ENCODE results near the gene MTX1.
"Not testable (repeated sequence)": the region's sequence is repeated elsewhere in the genome, so short reads cannot be mapped to it uniquely, and the experiment has no call there.

Gene MTX1

GRCh38 chr1:155188268-155188667 lies 20.2 kb upstream of the MTX1 start:
- no peak for DNase-seq (ENCODE audit: low read depth in 2 of 2)

- not testable (repeated sequence) for DNase-seq (ENCODE audit: low read depth in 2 of 2)
Observed at GRCh38 chr1:155189926-155190325, 18.6 kb upstream of the MTX1 start.

GRCh38 chr1:155191904-155192303 lies 16.6 kb upstream of the MTX1 start:
- no peak for DNase-seq (ENCODE audit: low read depth in 2 of 2)

- DNase-seq (ENCODE audit: low read depth in 2 of 2), result no peak
Observed at GRCh38 chr1:155192346-155193274, 15.9 kb upstream of the MTX1 start.

- peak; percentile 57 to 92 for DNase-seq (ENCODE audit: low read depth in 2 of 2)
Observed at GRCh38 chr1:155193275-155193990, 15.1 kb upstream of the MTX1 start.

GRCh38 chr1:155193991-155194240 lies 14.6 kb upstream of the MTX1 start:
- DNase-seq (ENCODE audit: low read depth in 2 of 2), result not testable (repeated sequence)

- DNase-seq (ENCODE audit: low read depth in 2 of 2), result no peak
Observed at GRCh38 chr1:155195201-155196102, 13.0 kb upstream of the MTX1 start.

- DNase-seq (ENCODE audit: low read depth in 2 of 2), result no peak
Observed at GRCh38 chr1:155196103-155196892, 12.2 kb upstream of the MTX1 start.

- no peak for DNase-seq (ENCODE audit: low read depth in 2 of 2)
Observed at GRCh38 chr1:155196893-155197638, 11.4 kb upstream of the MTX1 start.

GRCh38 chr1:155197901-155198546 lies 10.5 kb upstream of the MTX1 start:
- no peak for DNase-seq (ENCODE audit: low read depth in 2 of 2)

GRCh38 chr1:155198547-155198906 lies 10.0 kb upstream of the MTX1 start:
- DNase-seq (ENCODE audit: low read depth in 2 of 2), result no peak

- DNase-seq (ENCODE audit: low read depth in 2 of 2), result no peak
Observed at GRCh38 chr1:155199792-155200191, 8.7 kb upstream of the MTX1 start.

- DNase-seq (ENCODE audit: low read depth in 2 of 2), result no peak
Observed at GRCh38 chr1:155200920-155201319, 7.6 kb upstream of the MTX1 start.

- DNase-seq (ENCODE audit: low read depth in 2 of 2), result no peak
Observed at GRCh38 chr1:155202198-155202597, 6.3 kb upstream of the MTX1 start.

- DNase-seq (ENCODE audit: low read depth in 2 of 2), result no peak
Observed at GRCh38 chr1:155202731-155203515, 5.6 kb upstream of the MTX1 start.

- no peak for DNase-seq (ENCODE audit: low read depth in 2 of 2)
Observed at GRCh38 chr1:155205035-155205434, 3.5 kb upstream of the MTX1 start.

- no peak for DNase-seq (ENCODE audit: low read depth in 2 of 2)
Observed at GRCh38 chr1:155205969-155206593, 2.4 kb upstream of the MTX1 start.

GRCh38 chr1:155206891-155207805 lies 1.3 kb upstream of the MTX1 start:
- peak; percentile 75 to 91 for DNase-seq (ENCODE audit: low read depth in 2 of 2)
